22Rv1 (cell line): ENCODE results near the gene ATXN10.

Experiments
- H3K27ac ChIP-seq: fragments of 450-650 bp; 2 replicates; pipeline ENCODE4 v1.5.1; 2017
- CTCF ChIP-seq: fragments of 450-650 bp; IDR thresholded peaks from 2 replicates; pipeline ENCODE4 v1.5.1; 2017; ENCODE audit warnings: mild to moderate bottlenecking
- ZFX ChIP-seq: fragments of 450-650 bp; IDR thresholded peaks from 2 replicates; pipeline ENCODE4 v1.6.1; 2017; ENCODE audit warnings: antibody characterized with exemption, borderline replicate concordance

ATXN10 gene

GRCh38 chr22:45855961-45856360 lies 184.3 kb downstream of the ATXN10 start:
- no peak for TF ChIP-seq CTCF
- no peak for TF ChIP-seq ZFX

GRCh38 chr22:45857519-45857918 lies 185.9 kb downstream of the ATXN10 start:
- TF ChIP-seq ZFX (no peak), CTCF (no peak)
- H3K27ac ChIP-seq: no peak overlapping the region

More at GRCh38 chr22:45855961-45856360, 184.3 kb downstream of the ATXN10 start:
- H3K27ac ChIP-seq: no peak overlapping the region

- no peak overlapping the region for H3K27ac ChIP-seq
These were observed 187.9 kb downstream of the ATXN10 start for GRCh38 chr22:45859231-45860161.

GRCh38 chr22:45860201-45860600 lies 188.6 kb downstream of the ATXN10 start:
- H3K27ac ChIP-seq: no peak overlapping the region
- TF ChIP-seq CTCF (no peak), ZFX (no peak)

More at GRCh38 chr22:45859231-45860161, 187.9 kb downstream of the ATXN10 start:
- TF ChIP-seq ZFX (no peak), CTCF (no peak)

GRCh38 chr22:45861259-45861658 lies 189.6 kb downstream of the ATXN10 start:
- H3K27ac ChIP-seq: no peak overlapping the region
- TF ChIP-seq ZFX: no peak
- TF ChIP-seq CTCF: no peak

GRCh38 chr22:45863981-45864751 lies 192.5 kb downstream of the ATXN10 start:
- H3K27ac ChIP-seq: no peak overlapping the region
- no peak for TF ChIP-seq ZFX
- peak; percentile 92 for TF ChIP-seq CTCF

GRCh38 chr22:45864959-45865476 lies 193.4 kb downstream of the ATXN10 start:
- H3K27ac ChIP-seq: no peak overlapping the region
- TF ChIP-seq ZFX (no peak), CTCF (no peak)
